GM23248 (cell line): ENCODE results near the gene VPS26A. TPM values are rescaled to one million over a fixed set of nuclear protein-coding genes. Genes with fewer than 3 reads are reported as not detected.

Experiments used
- DNase-seq: peaks from one replicate; pipeline ENCODE4 v3.0.0-alpha.2; 2015
- H2AFZ ChIP-seq: fragments of 200-600 bp; sonication (generic); 2 replicates; pipeline ENCODE4 v1.6.1; 2016; ENCODE audit warnings: antibody characterized with exemption
- H3F3A ChIP-seq: fragments of 200-600 bp; sonication (generic); 2 replicates; pipeline ENCODE4 v1.6.1; 2016; ENCODE audit warnings: mild to moderate bottlenecking, antibody characterized with exemption, mixed run types; ENCODE audit not compliant: insufficient read depth
- H3K27ac ChIP-seq: fragments of 200-600 bp; sonication (generic); 2 replicates; pipeline ENCODE4 v1.5.1; 2016; ENCODE audit warnings: mild to moderate bottlenecking
- H3K27me3 ChIP-seq: fragments of 200-600 bp; sonication (generic); replicated peaks from 2 replicates; pipeline ENCODE4 v1.6.1; 2016; ENCODE audit warnings: mild to moderate bottlenecking; ENCODE audit not compliant: insufficient read depth
- H3K36me3 ChIP-seq: fragments of 200-600 bp; sonication (generic); 2 replicates; pipeline ENCODE4 v1.6.1; 2016; ENCODE audit warnings: low read depth, mild to moderate bottlenecking
- H3K4me1 ChIP-seq: fragments of 200-600 bp; sonication (generic); 2 replicates; pipeline ENCODE4 v1.6.1; 2016; ENCODE audit warnings: mild to moderate bottlenecking; ENCODE audit not compliant: insufficient read depth
- H3K4me2 ChIP-seq: fragments of 200-600 bp; sonication (generic); one replicate; pipeline ENCODE4 v1.6.1; 2016; ENCODE audit warnings: mild to moderate bottlenecking; ENCODE audit not compliant: unreplicated experiment
- H3K4me3 ChIP-seq: fragments of 200-600 bp; sonication (generic); 2 replicates; pipeline ENCODE4 v1.5.1; 2016; ENCODE audit warnings: mild to moderate bottlenecking
- H3K79me2 ChIP-seq: fragments of 200-600 bp; sonication (generic); 2 replicates; pipeline ENCODE4 v1.6.1; 2016; ENCODE audit warnings: mild to moderate bottlenecking; ENCODE audit not compliant: insufficient read depth
- H3K9ac ChIP-seq: fragments of 200-600 bp; sonication (generic); 2 replicates; pipeline ENCODE4 v1.6.1; 2016; ENCODE audit warnings: mild to moderate bottlenecking
- H3K9me2 ChIP-seq: fragments of 200-600 bp; sonication (generic); 2 replicates; pipeline ENCODE4 v1.6.1; 2016; ENCODE audit warnings: mixed run types, mild to moderate bottlenecking, moderate library complexity; ENCODE audit not compliant: insufficient read depth
- H3K9me3 ChIP-seq: fragments of 200-600 bp; sonication (generic); one replicate; pipeline ENCODE4 v1.6.1; 2017; ENCODE audit warnings: low read depth
- H4K20me1 ChIP-seq: fragments of 200-600 bp; sonication (generic); 2 replicates; pipeline ENCODE4 v1.6.0; 2016; ENCODE audit not compliant: insufficient read depth
- EZH2 ChIP-seq: fragments of 200-600 bp; sonication (generic); IDR thresholded peaks from 2 replicates; pipeline ENCODE4 v1.6.1; 2018; ENCODE audit warnings: antibody characterized with exemption, mild to moderate bottlenecking; ENCODE audit not compliant: insufficient read depth, poor library complexity, severe bottlenecking
- EZH2phosphoT487 ChIP-seq: fragments of 200-600 bp; sonication (generic); IDR thresholded peaks from 2 replicates; pipeline ENCODE4 v1.6.1; 2018; ENCODE audit warnings: antibody characterized with exemption, moderate library complexity, mild to moderate bottlenecking, low read depth; ENCODE audit not compliant: insufficient read depth
- WGBS, 2 experiments: methylation state at CpG; one replicate each; pipeline ENCODE4 v1.1.6; 2015 to 2017; ENCODE audit warnings: low lambda C conversion rate in 2 of 2, low coverage in 1 of 2; ENCODE audit errors: missing lambda C conversion rate in 2 of 2; 5-methylcytosine and 5-hydroxymethylcytosine counted together
- in situ Hi-C: fragments of 300-500 bp; cut with MboI; formaldehyde crosslinking; loops from 2 replicates; pipeline ENCODE4 v1.15.0; 2020
- polyA plus RNA-seq: library from polyadenylated mRNA; unstranded; fragments of >200 nt; fragmentation: Nextera tagmentation; extraction: Ambion mirVana; gene quantifications from 2 replicates; pipeline ENCODE4 v1.2.1, GENCODE V29; 2016
- total RNA-seq: library from RNA; depleted of rRNA; stranded (reverse); fragments of >200 nt; shearing (Covaris generic); gene quantifications from 2 replicates; pipeline ENCODE4 v1.2.3, GENCODE V29; 2014; rRNA removed

Gene VPS26A
- total RNA-seq = 24.4 and 25.3 TPM in 2 replicates
- 79.4 and 82.0 TPM in 2 replicates for polyA plus RNA-seq

DNA sequence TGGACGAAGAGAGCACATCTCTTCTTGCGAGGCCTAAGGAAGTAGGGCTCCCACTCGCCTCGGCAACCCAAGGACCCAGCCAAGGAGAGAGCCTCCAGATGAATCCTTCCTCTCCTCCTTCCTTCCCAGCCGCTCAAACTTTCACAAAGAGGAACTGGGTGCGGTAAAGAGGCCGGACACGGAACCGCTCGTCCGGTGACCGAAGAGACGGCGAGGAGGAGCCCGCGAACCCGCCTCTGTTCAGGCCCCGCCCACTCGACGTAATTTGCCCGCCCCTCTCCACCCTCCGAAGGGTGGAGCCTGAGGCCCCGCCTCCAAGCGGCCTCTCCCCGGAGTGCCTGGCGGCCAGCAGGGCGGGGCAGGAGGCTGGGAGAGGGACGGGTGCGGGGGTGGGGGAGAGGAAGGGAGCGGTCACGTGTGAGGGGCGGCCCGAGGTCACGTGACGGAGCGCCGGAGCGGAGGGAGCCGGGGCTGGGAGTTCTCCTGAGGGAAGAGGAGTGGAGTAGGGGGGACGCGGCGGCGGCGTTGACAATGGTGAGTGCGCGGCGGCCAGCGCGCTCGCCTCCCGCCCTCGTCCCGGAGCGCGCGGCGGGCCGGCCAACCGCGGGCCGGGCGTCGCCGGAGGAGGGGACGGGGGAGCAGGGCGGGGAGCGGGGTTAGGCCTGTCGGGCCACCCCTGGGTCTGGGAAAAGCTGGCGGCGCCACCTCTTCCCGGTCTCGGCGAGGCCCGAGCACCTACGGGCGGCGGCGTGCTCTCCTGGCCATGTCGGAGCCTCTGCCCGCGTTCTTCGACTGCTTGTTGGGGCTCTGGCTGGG lies at the start of gene VPS26A:
TSS of gene VPS26A (plus strand) at position 432 of the 816 bp plus-strand sequence. CDS start at position 532, 100 bp downstream.
- H3K9ac ChIP-seq = peak within 1 kb of the TSS; percentile 96
- 0 to 1% methylated on average over 27 to 70 of the region's 82 CpGs for WGBS, 2 experiments
- H3K9me2 ChIP-seq = no peaks in the 10 kb centered on the region
- H3K4me2 ChIP-seq = peak within 1 kb of the TSS; percentile 98
- H3K27me3 ChIP-seq = no peaks in the 10 kb centered on the region
- peak within 1 kb of the TSS; percentile 97 for H3K27ac ChIP-seq
- no peaks in the 10 kb centered on the region for H3K36me3 ChIP-seq
- H3F3A ChIP-seq = peaks cover 23% of the 10 kb centered on the region
- in situ Hi-C loops = no loop called here
- H3K4me3 ChIP-seq = peak within 1 kb of the TSS; percentile 89
- H3K79me2 ChIP-seq = peaks cover 46% of the 10 kb centered on the region
- no peak for TF ChIP-seq EZH2phosphoT487
- TF ChIP-seq EZH2 = no peak
- peaks cover 16% of the 10 kb centered on the region for H3K4me1 ChIP-seq
- H4K20me1 ChIP-seq = no peaks in the 10 kb centered on the region
- peak; percentile 99 for DNase-seq
- H2AFZ ChIP-seq = peak within 1 kb of the TSS; percentile 86
- no peaks in the 10 kb centered on the region for H3K9me3 ChIP-seq

DNA sequence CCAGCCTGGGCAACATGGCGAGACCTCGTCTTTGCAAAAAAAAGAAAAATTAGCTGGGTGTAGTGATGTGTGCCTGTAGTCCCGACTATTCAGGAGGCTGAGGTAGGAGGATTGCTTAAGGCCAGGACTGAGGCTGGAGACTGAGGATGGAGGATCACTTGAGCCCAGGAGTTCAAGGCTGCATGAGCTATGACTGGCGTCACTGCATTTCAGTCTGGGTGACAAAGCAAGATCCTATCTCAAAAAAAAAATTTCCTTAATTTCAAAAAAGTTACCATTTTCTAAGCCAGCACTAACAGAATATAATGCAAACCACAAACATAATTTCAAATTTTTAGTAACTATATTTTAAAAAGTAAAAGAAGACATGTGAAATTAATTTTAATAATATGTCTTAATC lies 49.4 kb upstream of the VPS26A start:
- H3K4me1 ChIP-seq = no peaks in the 10 kb centered on the region
- TF ChIP-seq EZH2phosphoT487 = no peak
- TF ChIP-seq EZH2 = no peak
- no peak overlapping the region for H3K9ac ChIP-seq
- H3K27ac ChIP-seq = no peak overlapping the region
- no peak overlapping the region for H2AFZ ChIP-seq
- no peaks in the 10 kb centered on the region for H3K36me3 ChIP-seq
- DNase-seq = no peak
- H3K4me3 ChIP-seq = no peak overlapping the region
- H4K20me1 ChIP-seq = no peaks in the 10 kb centered on the region
- no peak overlapping the region for H3K4me2 ChIP-seq
- H3K9me2 ChIP-seq = no peaks in the 10 kb centered on the region
- no peaks in the 10 kb centered on the region for H3K79me2 ChIP-seq
- in situ Hi-C loops = no loop called here
- H3K9me3 ChIP-seq = no peaks in the 10 kb centered on the region
- 89 to 94% methylated on average over 4 of the region's 4 CpGs for WGBS, 2 experiments
- no peaks in the 10 kb centered on the region for H3F3A ChIP-seq
- H3K27me3 ChIP-seq = no peaks in the 10 kb centered on the region

DNA sequence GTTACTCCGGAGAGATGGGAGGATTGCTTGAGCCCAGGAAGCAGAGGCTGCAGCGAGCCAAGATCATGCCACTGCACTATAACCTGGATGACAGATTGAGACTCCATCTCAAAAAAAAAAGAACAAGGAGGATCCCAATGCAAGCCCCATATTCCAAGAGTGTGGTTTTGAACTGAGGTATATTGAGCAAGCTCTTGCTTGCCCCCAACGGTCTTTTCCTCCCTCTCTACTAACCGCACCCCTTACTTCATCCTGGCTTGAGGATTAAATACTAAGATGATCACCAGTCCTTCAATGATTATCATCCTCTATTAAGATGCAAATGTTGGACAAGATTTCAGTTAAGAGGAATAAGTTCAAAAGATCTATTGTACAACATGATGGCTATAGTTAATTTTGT lies 48.5 kb upstream of the VPS26A start:
- Histone ChIP-seq H3K9me3 (no peaks in the 10 kb centered on the region), H3K79me2 (no peaks in the 10 kb centered on the region), H3F3A (no peaks in the 10 kb centered on the region), H3K9ac (no peak overlapping the region), H3K27me3 (no peaks in the 10 kb centered on the region), H2AFZ (no peak overlapping the region), H3K4me3 (no peak overlapping the region), H4K20me1 (no peaks in the 10 kb centered on the region), H3K9me2 (no peaks in the 10 kb centered on the region), H3K27ac (no peak overlapping the region), H3K36me3 (no peaks in the 10 kb centered on the region), H3K4me1 (no peaks in the 10 kb centered on the region), H3K4me2 (no peak overlapping the region)
- TF ChIP-seq EZH2phosphoT487 (no peak), EZH2 (no peak)
- DNase-seq = no peak
- 90 to 96% methylated on average over 4 of the region's 4 CpGs for WGBS, 2 experiments
- in situ Hi-C loops = no loop called here

DNA sequence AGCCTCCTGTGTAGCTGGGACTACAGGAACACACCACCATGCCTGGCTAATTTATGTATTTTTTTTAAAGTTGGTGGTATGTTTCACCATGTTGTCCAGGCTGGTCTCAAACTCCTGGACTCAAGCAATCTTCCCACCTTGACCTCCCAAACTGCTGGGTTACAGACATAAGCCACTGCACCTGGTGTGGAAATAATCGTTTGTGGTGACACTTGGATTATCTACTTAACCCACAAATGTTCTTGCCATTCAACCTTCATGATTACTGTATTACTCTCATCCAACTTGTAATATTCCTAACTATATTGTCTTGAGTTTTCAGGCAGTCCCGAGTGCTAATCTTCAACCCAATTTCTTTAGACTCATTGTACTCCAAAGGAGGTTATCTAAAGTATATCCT lies 45.7 kb upstream of the VPS26A start:
- Histone ChIP-seq H4K20me1 (no peaks in the 10 kb centered on the region), H2AFZ (no peak overlapping the region), H3K9ac (no peak overlapping the region), H3K9me3 (no peaks in the 10 kb centered on the region), H3K27ac (no peak overlapping the region), H3K4me2 (no peak overlapping the region), H3K4me3 (no peak overlapping the region), H3K79me2 (no peaks in the 10 kb centered on the region), H3K9me2 (no peaks in the 10 kb centered on the region), H3K4me1 (no peaks in the 10 kb centered on the region), H3K27me3 (no peaks in the 10 kb centered on the region), H3K36me3 (no peaks in the 10 kb centered on the region), H3F3A (no peaks in the 10 kb centered on the region)
- no peak for TF ChIP-seq EZH2phosphoT487
- no peak for TF ChIP-seq EZH2
- in situ Hi-C loops = no loop called here
- no peak for DNase-seq
- WGBS, 2 experiments = 47 to 48% methylated on average over 2 of the region's 2 CpGs
